GM18907 (cell line): ENCODE results near the gene CHST7.
A peak's percentile ranks its signal among the peaks of the same experiment; 100 is the strongest.

ENCODE experiments used
- ATAC-seq: cut with Tn5 transposase; IDR thresholded peaks from one replicate; pipeline ENCODE4 v1.9.1; 2021; ENCODE audit warnings: mild to moderate bottlenecking, moderate library complexity; ENCODE audit not compliant: unreplicated experiment

Gene CHST7

GRCh38 chrX:46602468-46603102, 29.0 kb downstream of the CHST7 start:
- ATAC-seq, result no peak

DNA sequence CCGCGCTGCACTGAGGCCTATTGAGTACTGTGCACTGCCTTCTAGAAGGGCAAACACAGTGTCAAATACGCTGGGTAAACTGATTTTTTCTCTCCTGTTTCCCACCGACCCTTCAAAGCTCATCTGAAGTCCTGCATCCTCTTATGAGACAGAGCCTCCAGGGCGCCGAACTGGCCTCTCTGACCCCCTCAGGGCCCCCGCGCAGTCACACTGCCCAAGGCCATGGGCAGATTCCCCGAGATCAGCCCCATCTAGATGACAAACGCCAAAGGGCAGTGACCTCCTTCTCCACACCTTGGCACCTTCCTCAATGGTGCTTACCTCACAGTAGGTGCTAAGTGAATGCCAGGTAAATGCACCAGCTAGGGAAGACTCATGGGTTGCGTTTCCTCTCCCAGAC, 34.4 kb downstream of the CHST7 start:
- ATAC-seq, result no peak

DNA sequence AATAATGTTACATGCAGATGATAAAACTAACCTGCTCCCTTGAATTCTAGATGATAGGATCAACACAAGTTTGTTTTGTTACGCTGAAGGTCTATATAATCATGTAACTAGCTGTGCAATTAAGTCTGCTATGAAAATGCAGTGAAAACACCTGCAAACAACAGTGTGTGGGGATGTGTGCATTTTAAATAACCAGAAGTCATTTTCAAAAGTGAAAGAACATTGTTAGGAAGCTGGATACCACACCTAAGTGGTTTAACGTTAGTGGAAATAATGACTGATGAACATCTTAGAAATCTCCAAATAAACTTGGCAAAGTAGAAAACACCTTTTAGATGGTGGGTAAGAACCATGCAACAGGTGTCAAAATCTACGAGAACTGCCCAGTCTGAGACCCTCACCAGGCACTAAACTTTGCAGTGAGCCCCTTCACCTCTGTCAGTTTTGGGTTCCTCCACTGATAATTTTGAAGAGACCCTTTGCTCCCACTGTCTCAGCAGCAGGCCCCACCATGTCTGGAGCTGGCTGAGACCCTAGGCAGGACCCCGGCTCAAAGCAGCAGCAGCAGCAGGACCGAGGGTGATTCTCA, 36.6 kb downstream of the CHST7 start:
- ATAC-seq, result no peak

- no peak for ATAC-seq
These were observed 38.2 kb downstream of the CHST7 start for GRCh38 chrX:46611658-46612362.

- ATAC-seq, result no peak
These were observed 44.3 kb downstream of the CHST7 start for GRCh38 chrX:46617906-46618305.

DNA sequence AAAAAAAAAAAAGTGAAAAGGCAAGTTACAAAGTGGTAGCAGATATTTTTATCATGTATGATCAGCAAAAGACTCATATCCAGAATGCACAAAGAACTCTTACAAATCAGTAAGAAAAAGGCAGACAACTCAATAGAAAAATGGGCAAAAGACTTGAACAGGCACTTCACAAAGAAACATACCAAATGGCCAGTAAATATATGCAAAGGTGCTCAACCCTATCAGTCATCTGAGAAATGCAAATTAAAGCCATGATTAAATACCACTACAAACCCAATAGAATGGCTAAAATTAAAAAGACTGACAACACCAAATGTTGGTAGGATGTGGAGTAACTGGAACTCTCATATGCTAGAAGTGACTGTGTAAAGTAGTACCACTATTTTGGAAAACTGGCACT, 45.4 kb downstream of the CHST7 start:
- ATAC-seq, result no peak

DNA sequence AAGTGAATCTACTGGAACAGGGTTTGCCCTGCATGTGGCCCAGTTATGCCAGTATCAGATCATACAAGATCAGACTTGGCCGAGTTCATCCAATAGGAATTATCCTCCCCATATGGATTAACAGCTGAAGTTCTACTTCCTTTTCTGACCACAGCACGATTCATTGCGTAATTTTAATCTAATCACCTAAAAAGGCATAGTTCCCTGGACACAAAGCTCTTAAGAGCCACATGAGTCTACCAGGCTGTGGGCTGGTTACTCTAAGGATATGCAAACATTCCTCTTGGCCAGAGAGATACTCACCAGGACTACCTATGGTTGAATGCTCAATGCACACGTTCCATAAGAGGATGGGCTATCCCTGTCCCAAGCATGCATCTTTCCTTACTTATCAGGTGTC, 46.9 kb downstream of the CHST7 start:
- no peak for ATAC-seq

GRCh38 chrX:46621572-46621971, 48.0 kb downstream of the CHST7 start:
- no peak for ATAC-seq

DNA sequence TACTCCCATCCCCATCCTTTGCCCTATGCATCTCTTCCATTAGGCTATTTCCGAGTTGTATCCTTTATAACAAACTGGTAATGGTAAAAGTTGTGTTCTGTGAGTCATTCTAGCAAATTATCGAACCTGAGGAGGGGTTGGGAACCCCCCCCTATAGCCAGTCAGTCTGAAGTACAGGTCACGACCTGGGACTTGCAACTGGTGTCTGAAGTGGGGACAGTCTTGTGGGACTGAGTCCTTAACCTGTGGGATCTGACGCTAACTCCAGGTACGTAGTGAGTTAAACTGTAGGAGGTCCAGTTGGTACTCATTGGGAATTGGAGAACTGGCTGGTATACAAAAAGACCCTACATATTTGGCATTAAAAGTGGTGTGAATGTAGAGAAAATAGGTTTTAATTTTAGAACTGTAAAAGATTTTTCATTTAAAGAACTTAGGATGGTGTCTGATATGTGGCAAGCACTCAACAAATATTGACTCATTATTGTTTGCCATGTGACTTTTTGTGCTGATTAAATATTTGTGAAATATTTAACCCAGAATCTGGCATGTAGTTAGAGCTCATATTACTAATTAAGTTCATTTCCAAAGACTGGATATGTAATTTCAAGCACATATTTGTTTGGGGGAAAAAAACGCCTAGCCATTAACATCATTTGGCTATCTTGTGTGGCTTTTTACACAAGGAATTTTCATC, 50.7 kb downstream of the CHST7 start:
- ATAC-seq, result no peak

GRCh38 chrX:46626566-46626965, 53.0 kb downstream of the CHST7 start:
- no peak for ATAC-seq

- ATAC-seq, result no peak
These were observed 53.5 kb downstream of the CHST7 start for GRCh38 chrX:46627062-46627461.

DNA sequence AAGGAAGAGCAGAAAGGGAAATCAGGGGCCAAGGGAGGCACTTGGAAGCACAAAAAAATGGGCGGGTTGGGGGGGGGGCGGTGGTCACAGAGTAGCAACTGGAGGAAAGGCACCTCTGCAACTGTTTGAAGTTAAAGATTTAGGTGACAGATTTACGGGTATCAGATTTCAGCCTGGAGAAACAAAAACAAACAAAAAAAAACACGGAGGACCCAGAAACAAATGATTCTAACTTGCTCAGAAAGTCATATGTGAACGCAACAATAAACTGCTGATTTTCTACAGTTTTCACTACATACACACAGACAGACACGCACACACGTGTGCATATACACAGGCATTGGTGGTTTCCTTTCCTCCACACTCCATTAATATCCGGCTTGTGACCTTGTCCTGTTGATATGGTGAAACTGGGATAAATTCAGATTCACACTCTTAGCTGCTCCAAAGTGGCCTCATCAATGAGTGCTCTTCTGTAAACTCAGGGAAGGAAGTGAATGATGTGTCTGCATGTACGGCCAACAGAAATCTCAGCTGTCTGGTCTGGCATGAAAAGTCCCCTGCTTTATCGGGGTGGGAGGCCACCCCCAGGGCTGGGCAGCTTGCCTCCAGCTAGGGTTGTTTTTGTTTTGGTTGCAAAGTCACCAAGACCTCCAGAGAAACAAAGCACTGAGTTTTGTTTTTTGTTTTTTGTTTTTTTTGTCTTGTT, 54.3 kb downstream of the CHST7 start:
- peak; percentile 19 for ATAC-seq

- ATAC-seq, result peak; percentile 91
These were observed 55.2 kb downstream of the CHST7 start for GRCh38 chrX:46628460-46629371.

DNA sequence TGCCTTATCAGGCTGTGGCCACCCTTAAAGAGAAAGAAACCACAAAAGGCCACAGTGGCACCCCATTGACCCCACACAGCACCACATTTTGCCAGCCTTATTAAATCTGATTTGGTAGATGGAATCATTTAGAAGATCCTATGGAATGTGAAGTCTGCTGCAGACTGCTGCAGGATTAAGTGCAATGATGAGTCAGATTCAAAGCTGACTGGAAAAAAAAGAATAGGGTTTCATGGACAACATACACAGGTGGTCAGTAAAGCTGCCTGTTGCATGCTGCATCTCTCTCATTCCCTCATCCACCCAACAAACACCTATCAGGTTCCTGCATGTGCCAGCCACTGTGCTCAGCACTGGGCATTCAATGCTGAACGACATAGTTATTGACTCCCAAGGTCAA, 56.6 kb downstream of the CHST7 start:
- ATAC-seq, result no peak

GRCh38 chrX:46634577-46634976, 61.0 kb downstream of the CHST7 start:
- ATAC-seq, result no peak

GRCh38 chrX:46635186-46635585, 61.6 kb downstream of the CHST7 start:
- ATAC-seq, result no peak

DNA sequence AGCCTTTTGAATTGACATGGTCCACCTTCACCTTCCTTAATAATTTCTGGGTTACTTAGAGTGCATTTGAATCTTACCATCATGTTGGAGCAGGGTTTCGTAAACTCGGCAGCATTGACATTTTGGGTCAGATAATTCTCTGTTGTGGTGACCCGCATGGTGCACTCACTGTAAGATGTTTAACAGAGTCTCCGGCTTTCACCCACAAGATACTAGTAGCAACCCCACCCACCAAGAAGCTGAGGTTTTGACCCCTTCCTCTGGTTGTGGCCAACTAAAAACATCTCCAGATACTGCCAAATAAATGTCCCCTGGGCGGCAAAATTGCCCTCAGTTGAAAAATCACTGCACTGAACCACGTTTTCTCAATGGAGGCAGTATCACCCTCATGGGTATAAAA, 62.7 kb downstream of the CHST7 start:
- no peak for ATAC-seq

DNA sequence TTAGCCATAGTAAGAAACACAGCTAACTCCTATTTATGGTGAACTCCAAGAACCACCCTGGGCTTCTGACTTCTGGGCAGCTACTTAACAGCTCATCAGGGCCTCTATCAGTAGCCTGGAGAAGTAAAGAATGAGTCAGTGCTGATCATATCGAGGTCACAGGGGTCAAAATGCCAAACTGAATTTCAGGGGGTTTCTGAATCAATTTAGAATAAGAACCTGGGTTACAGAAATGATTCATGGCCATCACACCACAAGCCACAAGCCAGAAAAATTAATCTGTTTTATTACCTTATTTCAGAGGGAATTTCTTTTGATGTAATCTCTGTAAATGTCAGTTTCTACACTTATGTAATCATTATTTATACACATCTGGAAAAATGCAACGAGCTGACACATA, 64.4 kb downstream of the CHST7 start:
- peak; percentile 72 for ATAC-seq

DNA sequence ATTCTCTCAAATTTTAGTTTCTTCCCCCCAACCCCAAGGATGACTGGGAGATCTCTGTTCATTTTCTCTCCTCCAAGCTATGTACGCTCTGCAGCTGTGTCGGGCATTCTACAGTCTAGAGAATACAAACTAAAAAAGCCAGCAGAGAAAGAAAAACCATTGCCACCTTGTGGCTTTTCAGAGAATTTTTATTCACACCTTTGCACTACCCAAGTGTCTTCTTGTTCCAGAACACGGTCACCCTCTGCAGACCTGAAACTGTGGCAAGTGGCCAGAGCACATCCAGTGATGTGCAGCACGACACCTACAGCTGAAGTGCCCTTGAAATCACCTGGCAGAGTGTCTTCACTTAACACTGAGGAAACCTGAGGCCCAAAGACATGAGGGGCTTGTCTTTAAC, 68.6 kb downstream of the CHST7 start:
- no peak for ATAC-seq

- ATAC-seq, result no peak
These were observed 70.1 kb downstream of the CHST7 start for GRCh38 chrX:46643636-46644035.
